K562 (cell line): ENCODE measurements around the gene NLRP9. TPM values are rescaled to one million over a fixed set of nuclear protein-coding genes. Genes with fewer than 3 reads are reported as not detected.
A peak's percentile ranks its signal among the peaks of the same experiment; 100 is the strongest.

Experiments used
- BCL6 ChIP-seq: fragments of 250-450 bp; sonication (Bioruptor Pico); IDR thresholded peaks from 2 replicates; pipeline ENCODE4 v1.4.0; 2020
- CREM ChIP-seq: IDR thresholded peaks from 2 replicates; pipeline ENCODE4 v1.6.1; 2014; ENCODE audit warnings: antibody characterized with exemption, low read depth
- DPF2 ChIP-seq: fragments of 450-650 bp; IDR thresholded peaks from 2 replicates; pipeline ENCODE4 v1.6.1; 2016
- FOXA1 ChIP-seq: fragments of 450-650 bp; IDR thresholded peaks from 2 replicates; pipeline ENCODE4 v1.6.1; 2016; ENCODE audit warnings: mild to moderate bottlenecking, borderline replicate concordance
- GATA2 ChIP-seq: sonication (generic); formaldehyde crosslinking; IDR thresholded peaks from 2 replicates; pipeline ENCODE4 v1.4.0; 2020; ENCODE audit warnings: mild to moderate bottlenecking, missing genetic modification reagents
- GTF2A2 ChIP-seq: IDR thresholded peaks from 2 replicates; pipeline ENCODE4 v1.6.1; 2016; ENCODE audit warnings: mild to moderate bottlenecking, missing genetic modification characterization, missing compliant biosample characterization
- HINFP ChIP-seq: fragments of 450-650 bp; conservative IDR thresholded peaks from 2 replicates; pipeline ENCODE4 v1.6.1; 2016; ENCODE audit warnings: missing genetic modification characterization, low read depth, mild to moderate bottlenecking, control low read depth, missing compliant biosample characterization
- KAT8 ChIP-seq: fragments of 450-650 bp; IDR thresholded peaks from 2 replicates; pipeline ENCODE4 v1.6.1; 2016; ENCODE audit warnings: low read depth, mild to moderate bottlenecking
- KDM1A ChIP-seq, 2 experiments: fragments of 450-650 bp; IDR thresholded peaks; 2 replicates each; pipeline ENCODE4 v1.6.1; 2016; ENCODE audit warnings: mild to moderate bottlenecking in 2 of 2
- MEIS2 ChIP-seq: fragments of 450-650 bp; IDR thresholded peaks from 2 replicates; pipeline ENCODE4 v1.6.1; 2014; ENCODE audit warnings: mild to moderate bottlenecking; ENCODE audit not compliant: partially characterized antibody
- POLR3G ChIP-seq: IDR thresholded peaks from 2 replicates; pipeline ENCODE4 v1.6.1; 2011; ENCODE audit not compliant: insufficient read length, insufficient replicate concordance; ENCODE audit errors: extremely low read depth
- PPARD ChIP-seq: fragments of 250-450 bp; sonication (Bioruptor Pico); IDR thresholded peaks from 2 replicates; pipeline ENCODE4 v1.8.0; 2022; ENCODE audit warnings: inconsistent platforms, mild to moderate bottlenecking, moderate library complexity
- PYGO2 ChIP-seq: fragments of 450-650 bp; IDR thresholded peaks from 2 replicates; pipeline ENCODE4 v1.6.1; 2016; ENCODE audit warnings: mild to moderate bottlenecking, missing genetic modification characterization, moderate library complexity, missing compliant biosample characterization
- SRSF3 ChIP-seq: fragments of 200-400 bp; formaldehyde crosslinking; IDR thresholded peaks from 2 replicates; pipeline ENCODE4 v1.6.1; 2016; ENCODE audit warnings: mild to moderate bottlenecking, low read length, moderate library complexity; ENCODE audit not compliant: insufficient read depth
- TARDBP ChIP-seq: fragments of 450-650 bp; IDR thresholded peaks from 2 replicates; pipeline ENCODE4 v1.6.1; 2016
- TRIM24 ChIP-seq, 2 experiments: fragments of 450-650 bp; IDR thresholded peaks; 2 replicates each; pipeline ENCODE4 v1.6.1; 2016
- ZFP1 ChIP-seq: fragments of 450-650 bp; formaldehyde crosslinking; IDR thresholded peaks from 2 replicates; pipeline ENCODE4 v1.4.0; 2020; ENCODE audit warnings: mild to moderate bottlenecking, mixed read lengths
- ZNF12 ChIP-seq: sonication (generic); formaldehyde crosslinking; IDR thresholded peaks from 2 replicates; pipeline ENCODE4 v1.4.0; 2020; ENCODE audit warnings: mild to moderate bottlenecking, missing genetic modification reagents
- ZNF263 ChIP-seq: sonication (generic); formaldehyde crosslinking; IDR thresholded peaks from 2 replicates; pipeline ENCODE4 v1.8.0; 2022; ENCODE audit warnings: mild to moderate bottlenecking, missing genetic modification reagents, borderline replicate concordance
- ZNF395 ChIP-seq: fragments of 200-800 bp; sonication (Bioruptor generic); IDR thresholded peaks from 2 replicates; pipeline ENCODE4 v1.6.1; 2017; ENCODE audit warnings: missing genetic modification characterization, missing compliant biosample characterization
- polyA plus RNA-seq, 8 experiments: library from polyadenylated mRNA; depleted of rRNA in 4 of 8; stranded (reverse) in 5 of 8; unstranded in 3 of 8; fragments of >200 nt; fragmentation: Nextera tagmentation in 2 of 8; fragmentation: Illumina TruSeq in 1 of 8; extraction: Ambion mirVana in 2 of 8; extraction: Trizol in 1 of 8; gene quantifications; 2 replicates each; pipeline versions ENCODE4 v1.2.1 to v1.2.3, GENCODE V29; 2011 to 2014; ENCODE audit warnings: inconsistent platforms in 1 of 8, missing spikeins in 1 of 8
- total RNA-seq, 7 experiments: library from RNA; depleted of rRNA in 6 of 7; stranded (reverse); fragments of >200 nt in 6 of 7; fragmentation: Illumina TruSeq in 2 of 7; extraction: Trizol in 2 of 7; gene quantifications; 2 replicates each; pipeline versions ENCODE4 v1.2.1 to v1.2.3, GENCODE V29; 2011 to 2021; ENCODE audit warnings: low replicate concordance in 1 of 7
- TF ChIP-seq, protein P1 (sequence below): fragments of 250-450 bp; sonication (Bioruptor Pico); IDR thresholded peaks from 2 replicates; pipeline ENCODE4 v1.8.0; 2022; ENCODE audit warnings: moderate library complexity, mild to moderate bottlenecking, inconsistent platforms
- TF ChIP-seq, protein P2 (sequence below), 2 experiments: fragments of 150-350 bp in 1 of 2; IDR thresholded peaks; 2 replicates each; pipeline ENCODE4 v1.6.1; 2012 to 2016; ENCODE audit warnings: low read depth in 2 of 2, low read length in 2 of 2, mild to moderate bottlenecking in 1 of 2, moderate library complexity in 1 of 2
- TF ChIP-seq, protein P3 (sequence below): IDR thresholded peaks from 2 replicates; pipeline ENCODE4 v1.6.1; 2011; ENCODE audit not compliant: insufficient read length; ENCODE audit errors: extremely low read depth

The NLRP9 gene
- total and polyA plus RNA-seq, 9 of the 15 experiments (the other 6 are each of a cell fraction or from before 2014, with no cell fraction given) = not detected

DNA sequence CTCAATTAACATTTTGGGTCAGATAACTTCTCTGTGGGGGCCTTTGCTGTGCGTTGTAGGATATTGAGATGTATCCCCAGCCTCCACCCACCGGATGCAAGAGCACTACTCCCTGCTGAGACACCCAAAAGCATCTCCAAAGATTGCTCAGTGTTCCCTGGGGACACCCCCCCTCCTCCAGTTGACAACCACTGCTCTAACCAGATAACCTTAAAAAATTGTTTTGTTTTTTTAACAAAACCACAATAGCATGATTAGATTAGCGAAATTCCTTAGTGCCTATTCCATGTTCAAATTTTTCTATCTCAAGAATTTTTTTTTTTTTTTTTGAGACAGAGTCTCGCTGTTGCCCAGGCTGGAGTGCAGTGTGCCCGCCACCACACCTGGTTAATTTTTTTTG is 65.8 kb downstream of the NLRP9 start (continued):
- TF ChIP-seq, protein P1, sequence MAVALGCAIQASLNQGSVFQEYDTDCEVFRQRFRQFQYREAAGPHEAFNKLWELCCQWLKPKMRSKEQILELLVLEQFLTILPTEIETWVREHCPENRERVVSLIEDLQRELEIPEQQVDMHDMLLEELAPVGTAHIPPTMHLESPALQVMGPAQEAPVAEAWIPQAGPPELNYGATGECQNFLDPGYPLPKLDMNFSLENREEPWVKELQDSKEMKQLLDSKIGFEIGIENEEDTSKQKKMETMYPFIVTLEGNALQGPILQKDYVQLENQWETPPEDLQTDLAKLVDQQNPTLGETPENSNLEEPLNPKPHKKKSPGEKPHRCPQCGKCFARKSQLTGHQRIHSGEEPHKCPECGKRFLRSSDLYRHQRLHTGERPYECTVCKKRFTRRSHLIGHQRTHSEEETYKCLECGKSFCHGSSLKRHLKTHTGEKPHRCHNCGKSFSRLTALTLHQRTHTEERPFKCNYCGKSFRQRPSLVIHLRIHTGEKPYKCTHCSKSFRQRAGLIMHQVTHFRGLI (CRISPR knock-in tag) = no peak
- peak; percentile 88 for TF ChIP-seq ZNF263 (CRISPR knock-in tag)
- TF ChIP-seq FOXA1 = no peak
- TF ChIP-seq HINFP (tag) = no peak
- TF ChIP-seq GATA2 (CRISPR knock-in tag) = no peak
- 0 out of 2 replicates have a peak, but pooled peaks have one; percentile 16 for TF ChIP-seq CREM
- no peak for TF ChIP-seq KAT8
- peak; percentile 70 for TF ChIP-seq DPF2
- no peak for TF ChIP-seq GTF2A2 (tag)
- TF ChIP-seq, protein P2, sequence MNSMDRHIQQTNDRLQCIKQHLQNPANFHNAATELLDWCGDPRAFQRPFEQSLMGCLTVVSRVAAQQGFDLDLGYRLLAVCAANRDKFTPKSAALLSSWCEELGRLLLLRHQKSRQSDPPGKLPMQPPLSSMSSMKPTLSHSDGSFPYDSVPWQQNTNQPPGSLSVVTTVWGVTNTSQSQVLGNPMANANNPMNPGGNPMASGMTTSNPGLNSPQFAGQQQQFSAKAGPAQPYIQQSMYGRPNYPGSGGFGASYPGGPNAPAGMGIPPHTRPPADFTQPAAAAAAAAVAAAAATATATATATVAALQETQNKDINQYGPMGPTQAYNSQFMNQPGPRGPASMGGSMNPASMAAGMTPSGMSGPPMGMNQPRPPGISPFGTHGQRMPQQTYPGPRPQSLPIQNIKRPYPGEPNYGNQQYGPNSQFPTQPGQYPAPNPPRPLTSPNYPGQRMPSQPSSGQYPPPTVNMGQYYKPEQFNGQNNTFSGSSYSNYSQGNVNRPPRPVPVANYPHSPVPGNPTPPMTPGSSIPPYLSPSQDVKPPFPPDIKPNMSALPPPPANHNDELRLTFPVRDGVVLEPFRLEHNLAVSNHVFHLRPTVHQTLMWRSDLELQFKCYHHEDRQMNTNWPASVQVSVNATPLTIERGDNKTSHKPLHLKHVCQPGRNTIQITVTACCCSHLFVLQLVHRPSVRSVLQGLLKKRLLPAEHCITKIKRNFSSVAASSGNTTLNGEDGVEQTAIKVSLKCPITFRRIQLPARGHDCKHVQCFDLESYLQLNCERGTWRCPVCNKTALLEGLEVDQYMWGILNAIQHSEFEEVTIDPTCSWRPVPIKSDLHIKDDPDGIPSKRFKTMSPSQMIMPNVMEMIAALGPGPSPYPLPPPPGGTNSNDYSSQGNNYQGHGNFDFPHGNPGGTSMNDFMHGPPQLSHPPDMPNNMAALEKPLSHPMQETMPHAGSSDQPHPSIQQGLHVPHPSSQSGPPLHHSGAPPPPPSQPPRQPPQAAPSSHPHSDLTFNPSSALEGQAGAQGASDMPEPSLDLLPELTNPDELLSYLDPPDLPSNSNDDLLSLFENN (IDR thresholded peaks at IDR 0.05; ENCODE audit: low read depth in 2 of 2, low read length in 2 of 2) = no peak
- peak; percentile 50; the same call in 1 of the 2 replicates for TF ChIP-seq ZNF395 (CRISPR knock-in tag)
- TF ChIP-seq BCL6 (CRISPR knock-in tag) = no peak
- TF ChIP-seq KDM1A (IDR thresholded peaks at IDR 0.05) = peak; percentile 86
- TF ChIP-seq ZNF12 (CRISPR knock-in tag) = no peak
- TF ChIP-seq, protein P3, sequence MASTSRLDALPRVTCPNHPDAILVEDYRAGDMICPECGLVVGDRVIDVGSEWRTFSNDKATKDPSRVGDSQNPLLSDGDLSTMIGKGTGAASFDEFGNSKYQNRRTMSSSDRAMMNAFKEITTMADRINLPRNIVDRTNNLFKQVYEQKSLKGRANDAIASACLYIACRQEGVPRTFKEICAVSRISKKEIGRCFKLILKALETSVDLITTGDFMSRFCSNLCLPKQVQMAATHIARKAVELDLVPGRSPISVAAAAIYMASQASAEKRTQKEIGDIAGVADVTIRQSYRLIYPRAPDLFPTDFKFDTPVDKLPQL = no peak
- TF ChIP-seq PYGO2 (tag) = no peak
- no peak for TF ChIP-seq ZFP1 (CRISPR knock-in tag)
- TF ChIP-seq TRIM24 (IDR thresholded peaks at IDR 0.05) = no peak
- TF ChIP-seq TARDBP = no peak
- no peak for TF ChIP-seq POLR3G
- no peak for TF ChIP-seq MEIS2
- no peak for TF ChIP-seq PPARD (CRISPR knock-in tag)
- TF ChIP-seq SRSF3 = no peak
